ENCODE data around the gene NR5A2.

Gene NR5A2

DNA sequence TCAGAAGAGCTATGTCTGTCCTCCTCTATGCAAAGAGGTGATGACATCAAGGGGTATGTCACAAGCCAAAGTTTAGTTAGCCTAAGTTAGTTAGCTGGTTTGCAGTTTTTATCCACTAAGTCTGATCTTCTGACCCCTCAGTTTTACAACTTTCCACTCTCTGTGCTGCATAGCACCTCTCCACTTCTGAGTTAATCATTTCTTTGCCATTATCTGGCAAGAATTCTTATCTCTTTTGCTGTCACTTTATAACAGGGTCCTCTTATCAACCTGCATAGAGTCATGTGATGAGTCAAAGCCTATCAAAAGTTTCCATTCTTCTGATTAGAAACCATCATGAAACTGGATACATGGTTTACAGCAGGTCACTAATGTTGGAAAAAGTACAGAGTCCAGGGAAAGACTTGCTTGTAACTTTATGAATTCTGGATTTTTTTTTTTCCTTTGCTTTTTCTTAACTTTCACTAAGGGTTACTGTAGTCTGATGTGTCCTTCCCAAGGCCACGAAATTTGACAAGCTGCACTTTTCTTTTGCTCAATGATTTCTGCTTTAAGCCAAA is at the start of gene NR5A2:
Gene NR5A2 (plus strand): TSS at position 447 of the 560 bp plus-strand sequence. CDS start 138 bp downstream, outside the sequence.
- no peak for DNase-seq

DNA sequence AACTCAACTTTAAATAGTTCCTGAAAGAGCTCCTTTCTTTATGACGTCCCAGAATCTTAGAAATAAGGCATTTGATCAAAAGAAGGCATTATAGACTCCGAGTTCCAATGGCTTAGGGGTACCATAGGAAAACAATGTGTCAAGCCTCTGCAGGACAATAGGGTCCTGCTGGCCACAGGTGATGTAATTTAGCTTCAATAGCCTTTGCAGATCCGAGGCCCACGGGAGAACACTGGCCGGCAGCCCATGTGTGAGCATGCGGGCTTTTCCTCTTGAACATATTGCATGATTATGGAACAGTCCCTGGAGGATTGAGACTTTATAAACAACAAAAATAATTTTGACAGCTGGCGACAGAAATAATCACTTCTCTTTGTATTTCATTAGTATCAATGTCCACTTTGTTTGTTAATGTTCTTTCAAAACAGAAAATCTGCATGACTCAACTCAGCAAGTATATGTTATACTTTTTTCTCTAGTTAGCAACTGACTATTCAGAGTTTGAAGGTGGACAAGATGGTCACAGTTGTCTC is 49.0 kb upstream of the NR5A2 start:
- no peak for DNase-seq

DNA sequence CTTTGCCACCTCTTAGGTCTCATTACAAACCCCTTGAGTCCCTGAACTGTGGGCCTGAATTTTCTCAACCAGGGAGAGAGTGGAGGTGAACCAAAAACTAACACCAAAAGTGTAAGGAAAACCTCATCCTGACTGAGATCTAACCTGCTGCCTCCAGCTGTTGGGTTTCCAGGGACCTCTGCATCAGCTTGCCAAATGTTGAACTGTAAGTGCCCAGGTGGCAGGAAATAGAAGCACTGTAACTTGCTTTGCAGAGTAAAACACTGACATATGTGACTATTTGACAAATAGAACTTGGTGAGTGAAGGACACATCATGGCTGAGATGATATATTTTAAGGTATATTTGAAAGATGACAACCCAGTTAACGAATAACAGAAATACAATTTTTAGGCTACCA is 48.4 kb upstream of the NR5A2 start:
- no peak for DNase-seq

DNA sequence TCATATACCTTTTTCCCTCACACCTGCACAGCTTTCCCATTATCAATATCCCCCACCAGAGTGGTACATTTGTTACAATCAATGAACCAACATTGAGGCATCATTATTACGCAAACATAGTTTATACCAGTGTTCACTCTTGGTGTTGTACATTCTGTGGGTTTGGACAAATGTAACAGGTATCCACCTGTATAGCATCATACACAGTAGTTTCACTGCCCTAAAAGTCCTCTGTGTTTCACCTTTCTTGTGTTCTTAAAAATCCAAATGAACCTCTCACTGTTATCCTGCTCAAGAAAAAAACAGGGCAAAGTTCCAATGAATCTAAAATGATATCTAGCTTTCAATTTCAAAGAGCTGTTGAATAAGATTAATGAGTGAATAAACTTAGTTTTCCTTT is 45.9 kb upstream of the NR5A2 start:
- no peak for DNase-seq

DNA sequence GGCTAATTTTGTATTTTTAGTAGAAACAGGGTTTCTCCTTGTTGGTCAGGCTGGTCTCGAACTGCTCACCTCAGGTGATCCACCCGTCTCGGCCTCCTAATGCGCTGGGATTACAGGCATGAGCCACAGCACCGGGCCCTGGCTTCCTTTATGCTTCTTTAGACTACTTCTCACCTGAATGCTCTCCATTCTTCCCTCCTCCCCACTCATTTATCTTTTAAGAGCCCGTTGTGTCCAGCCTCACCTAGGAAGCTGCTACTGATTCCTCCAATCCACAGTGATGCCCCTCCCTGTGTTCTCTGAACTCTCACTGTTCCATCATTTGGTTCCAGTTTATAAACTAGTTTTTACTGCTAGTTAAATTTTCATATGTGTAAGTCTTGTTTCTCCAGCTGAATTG is 44.9 kb upstream of the NR5A2 start:
- DNase-seq = no peak

DNA sequence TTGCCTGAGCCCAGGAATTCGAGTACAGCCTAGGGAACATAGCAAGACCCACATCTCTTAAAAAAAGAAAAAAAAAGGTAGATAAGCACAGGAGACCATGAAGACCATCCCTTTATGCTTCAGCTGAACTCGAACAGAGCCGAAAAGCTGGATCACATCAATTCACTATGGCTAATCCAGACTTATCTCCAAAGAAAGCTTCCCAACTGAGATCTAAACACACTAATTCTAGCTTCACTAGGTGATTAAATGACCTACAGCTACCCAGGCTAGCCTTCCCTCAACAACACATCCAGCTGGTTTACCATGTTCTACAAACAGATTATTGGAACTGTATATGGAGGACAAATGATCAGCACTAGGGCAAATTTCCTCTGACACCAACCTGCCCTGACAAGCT is 44.0 kb upstream of the NR5A2 start:
- DNase-seq = no peak

DNA sequence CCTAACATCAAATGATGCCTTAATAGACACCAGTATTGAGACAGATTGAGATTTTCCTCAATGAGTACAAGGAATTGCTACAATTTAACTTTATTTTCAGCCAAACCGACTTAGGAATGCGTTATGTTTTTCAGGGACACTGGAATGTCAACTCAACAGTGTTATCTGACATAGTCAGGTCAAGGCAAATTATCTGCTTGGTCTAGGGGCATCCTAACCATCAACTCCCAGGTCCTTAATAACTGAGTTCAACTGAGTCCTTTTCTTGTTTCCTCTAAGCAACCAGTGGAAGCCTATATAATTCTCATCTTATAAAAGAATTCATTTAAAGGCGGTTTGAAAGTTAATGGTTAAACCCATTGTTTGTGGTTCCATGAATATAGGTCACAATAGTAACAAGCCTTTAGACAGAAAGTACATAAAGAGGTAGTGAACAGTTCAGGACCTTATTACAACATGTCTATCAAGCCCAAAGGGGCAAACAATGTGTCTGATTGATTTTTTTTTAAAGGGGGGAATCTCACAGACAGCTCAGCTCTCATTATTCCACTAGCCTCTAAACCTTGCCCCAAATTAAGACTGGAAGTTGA is 32.3 kb upstream of the NR5A2 start:
- DNase-seq = no peak

DNA sequence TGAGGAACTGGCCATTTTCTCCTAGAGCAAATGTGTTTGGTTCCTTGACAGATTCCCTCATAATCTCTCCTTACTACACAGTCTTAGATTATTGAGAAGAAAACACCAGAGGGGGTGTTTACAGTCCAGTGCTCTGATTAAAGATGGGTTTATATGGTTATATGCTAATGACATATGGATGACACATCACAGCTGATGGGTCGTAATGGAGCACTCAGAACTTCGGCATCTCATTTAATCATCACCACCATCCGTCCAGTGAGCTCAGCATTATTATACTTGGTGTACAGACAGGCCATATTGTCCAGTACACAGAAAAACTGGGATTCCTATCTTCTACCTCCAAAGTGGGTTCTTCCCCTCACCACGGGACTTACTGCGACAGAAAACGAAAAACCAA is 22.3 kb upstream of the NR5A2 start:
- no peak for DNase-seq

DNA sequence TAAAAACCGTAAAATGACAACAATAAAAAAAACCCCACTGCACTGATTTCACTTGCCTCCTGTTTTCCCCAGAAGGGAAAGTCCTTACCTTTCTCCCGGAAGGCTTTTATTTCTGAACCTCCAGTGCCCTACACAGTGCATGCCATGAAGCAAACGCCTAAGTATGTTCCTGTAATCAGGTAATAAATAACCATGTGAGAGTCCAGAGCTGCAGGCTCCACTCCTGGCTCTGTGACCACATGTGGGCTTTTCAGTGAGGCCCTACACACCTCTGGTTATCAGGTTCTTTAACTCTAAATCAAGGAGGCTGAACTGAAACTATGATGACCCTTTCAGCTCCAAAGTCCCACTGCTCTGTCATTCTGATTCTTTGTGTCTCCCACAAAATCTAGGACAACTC is 20.8 kb upstream of the NR5A2 start:
- DNase-seq = no peak

DNA sequence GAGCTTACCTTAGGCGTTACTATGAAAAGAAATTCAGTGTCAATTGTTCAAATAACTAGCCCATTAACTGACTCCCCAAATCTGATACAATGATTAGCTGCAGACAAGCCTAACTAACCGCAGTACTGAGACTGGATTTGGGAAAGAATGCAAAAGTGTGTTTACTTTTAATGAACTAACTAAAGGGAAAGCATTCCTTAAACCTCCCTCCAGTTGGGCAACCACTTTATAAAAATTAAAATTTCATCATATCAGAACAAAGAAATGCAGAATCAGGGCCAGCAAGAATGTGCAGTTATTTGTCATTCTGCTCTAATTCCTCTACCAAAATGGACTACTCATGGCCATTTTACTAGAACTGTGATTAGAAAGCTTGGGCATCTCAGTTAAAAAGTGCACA is 11.7 kb upstream of the NR5A2 start:
- DNase-seq = no peak

DNA sequence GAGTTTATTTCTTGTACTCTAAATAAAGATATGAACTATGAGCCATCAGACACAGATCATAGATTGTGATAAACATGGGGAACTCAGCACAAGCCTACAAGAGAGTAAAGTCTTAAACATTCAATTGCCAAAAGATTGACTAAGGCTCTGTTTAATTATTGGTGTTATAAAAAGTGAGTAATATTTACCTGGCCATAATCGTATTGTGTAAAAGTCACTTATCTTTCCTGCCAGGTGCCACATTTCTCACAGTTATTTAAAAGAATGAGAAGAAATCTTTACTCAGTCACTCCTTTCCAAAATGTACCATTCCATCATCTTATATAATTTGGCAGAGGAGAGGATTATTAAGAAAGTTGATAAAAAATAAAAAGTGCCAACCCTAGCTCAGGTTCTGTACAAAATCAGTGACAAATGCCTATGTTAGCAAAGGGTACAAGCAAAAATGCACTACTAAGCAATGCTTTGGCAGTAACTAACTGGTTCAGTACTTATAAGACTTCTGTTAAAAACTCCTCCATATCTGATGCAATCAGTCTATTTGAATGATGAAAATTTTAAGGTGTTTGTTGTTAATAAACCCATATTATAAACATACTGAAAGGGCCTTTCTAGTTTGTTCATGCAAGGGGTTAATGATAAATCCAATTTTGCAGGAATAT is 5.8 kb upstream of the NR5A2 start:
- no peak for DNase-seq

DNA sequence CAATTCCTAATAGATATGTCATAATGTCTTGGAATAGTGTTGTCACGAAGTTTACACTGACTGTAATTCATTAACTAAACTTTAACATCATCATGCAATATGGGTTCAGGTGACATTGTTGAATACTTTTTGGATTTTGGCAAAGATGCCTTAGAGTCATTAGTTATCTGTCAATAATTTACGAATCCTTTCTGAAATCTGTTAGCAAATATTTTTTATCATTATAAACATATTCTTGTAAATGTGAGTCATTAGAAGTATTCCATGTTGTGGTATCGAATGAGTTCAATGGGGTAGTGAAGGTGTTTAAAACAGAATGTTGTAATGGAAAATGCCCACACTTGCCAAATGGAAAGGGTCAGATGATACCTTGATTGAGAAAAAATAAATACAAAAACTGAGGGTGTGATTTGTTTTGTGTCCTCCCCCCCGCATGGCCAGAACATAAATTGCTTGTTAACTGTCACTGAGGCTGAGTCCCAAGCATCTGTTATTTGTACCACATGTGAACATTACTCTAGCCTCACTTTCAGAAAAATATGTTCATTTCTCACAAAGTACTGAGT is 5.2 kb upstream of the NR5A2 start:
- DNase-seq = no peak

DNA sequence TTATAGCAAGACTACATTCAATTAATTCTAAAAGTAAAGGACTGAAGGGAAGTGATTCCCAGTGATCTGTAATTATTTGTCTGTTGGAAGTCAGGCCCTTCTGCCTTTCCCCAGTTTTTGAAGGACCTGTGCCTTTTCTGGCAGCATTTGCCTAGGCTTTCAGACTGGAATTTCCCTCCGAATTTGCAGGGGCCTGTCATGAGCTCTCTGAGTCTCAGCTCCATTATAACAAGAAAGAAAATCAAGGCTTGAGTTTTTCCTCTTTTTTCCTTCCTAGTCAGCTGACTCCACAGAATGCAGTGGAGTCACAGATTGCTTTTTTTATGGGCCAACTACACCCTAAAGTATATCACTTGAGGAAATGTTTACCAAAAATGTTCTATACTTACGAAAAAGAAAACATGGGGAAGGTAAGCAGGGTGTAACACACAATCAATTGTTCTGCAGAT is 1.1 kb downstream of the NR5A2 start:
- no peak for DNase-seq

DNA sequence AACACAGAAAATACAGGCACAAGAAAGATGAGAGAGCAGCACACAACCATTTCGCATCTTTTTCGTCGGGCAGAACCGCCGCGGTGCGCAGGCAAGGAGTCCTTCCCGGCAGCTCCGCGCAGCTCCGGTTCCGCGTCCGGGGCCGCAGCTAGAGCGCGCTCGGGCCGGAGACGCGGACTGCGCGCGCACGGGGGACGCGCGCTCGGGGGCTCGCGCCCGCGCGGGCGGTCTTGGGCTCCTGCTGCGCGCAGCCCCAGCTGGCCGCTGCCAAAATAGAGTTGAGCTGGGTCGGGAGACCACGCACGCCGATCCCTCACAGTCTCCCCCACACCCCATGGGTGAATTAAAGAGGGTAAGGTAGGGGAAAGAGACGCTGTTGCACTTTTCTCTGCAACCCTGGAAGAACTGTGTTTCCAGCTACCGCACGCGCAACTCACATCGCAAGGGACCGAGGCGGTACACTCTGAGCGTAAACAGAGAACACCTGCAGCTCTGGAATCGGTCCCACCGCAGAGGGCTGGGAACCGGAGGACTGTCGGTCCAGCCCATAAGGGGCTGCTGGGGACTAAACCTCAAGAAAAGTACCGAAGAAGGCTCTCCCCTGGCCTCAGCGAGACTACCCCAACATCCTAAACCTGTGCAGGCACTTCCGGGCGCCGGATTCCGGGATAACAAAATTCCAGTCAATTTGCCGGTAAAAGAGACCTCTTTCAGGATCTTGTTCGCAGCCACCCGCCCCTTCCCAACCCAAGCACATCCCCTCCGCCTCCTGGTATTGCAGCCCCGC is 1.7 kb downstream of the NR5A2 start:
- no peak for DNase-seq

DNA sequence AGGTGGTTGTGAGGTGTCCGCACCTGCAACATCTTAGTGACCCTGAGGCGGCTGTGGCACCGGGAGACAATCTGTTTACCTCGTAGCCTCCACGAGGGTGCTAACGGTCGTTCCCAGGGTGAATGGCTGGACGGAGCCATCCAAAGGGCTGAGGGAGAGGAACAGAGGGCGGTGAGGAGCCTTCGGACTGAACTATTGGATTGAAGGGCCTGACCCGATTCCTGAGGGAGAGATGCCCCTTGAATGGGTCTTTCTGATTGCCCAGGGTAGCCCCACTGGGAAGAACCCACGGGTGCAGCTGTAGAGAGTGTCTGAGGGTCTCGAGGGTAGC is 2.3 kb downstream of the NR5A2 start:
- no peak for DNase-seq

DNA sequence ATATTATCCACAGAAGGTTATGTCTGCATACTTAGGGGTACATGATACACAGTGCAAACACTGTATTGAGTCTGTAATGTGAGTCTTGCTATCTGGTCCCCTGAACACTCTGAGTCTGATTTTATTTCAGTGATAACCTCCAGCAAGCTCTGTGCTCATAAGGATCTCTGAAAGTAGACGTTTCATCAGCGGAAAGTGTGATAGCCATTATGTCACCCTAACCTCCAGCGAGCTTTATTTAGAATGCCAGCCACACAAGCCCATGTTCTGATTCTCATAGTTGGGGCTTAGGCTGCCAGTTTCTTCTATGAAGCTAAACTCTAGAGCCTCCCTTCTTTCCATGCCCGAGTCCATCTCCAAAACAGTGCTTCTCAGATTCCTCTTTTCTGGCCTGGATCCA is 3.3 kb downstream of the NR5A2 start:
- no peak for DNase-seq

DNA sequence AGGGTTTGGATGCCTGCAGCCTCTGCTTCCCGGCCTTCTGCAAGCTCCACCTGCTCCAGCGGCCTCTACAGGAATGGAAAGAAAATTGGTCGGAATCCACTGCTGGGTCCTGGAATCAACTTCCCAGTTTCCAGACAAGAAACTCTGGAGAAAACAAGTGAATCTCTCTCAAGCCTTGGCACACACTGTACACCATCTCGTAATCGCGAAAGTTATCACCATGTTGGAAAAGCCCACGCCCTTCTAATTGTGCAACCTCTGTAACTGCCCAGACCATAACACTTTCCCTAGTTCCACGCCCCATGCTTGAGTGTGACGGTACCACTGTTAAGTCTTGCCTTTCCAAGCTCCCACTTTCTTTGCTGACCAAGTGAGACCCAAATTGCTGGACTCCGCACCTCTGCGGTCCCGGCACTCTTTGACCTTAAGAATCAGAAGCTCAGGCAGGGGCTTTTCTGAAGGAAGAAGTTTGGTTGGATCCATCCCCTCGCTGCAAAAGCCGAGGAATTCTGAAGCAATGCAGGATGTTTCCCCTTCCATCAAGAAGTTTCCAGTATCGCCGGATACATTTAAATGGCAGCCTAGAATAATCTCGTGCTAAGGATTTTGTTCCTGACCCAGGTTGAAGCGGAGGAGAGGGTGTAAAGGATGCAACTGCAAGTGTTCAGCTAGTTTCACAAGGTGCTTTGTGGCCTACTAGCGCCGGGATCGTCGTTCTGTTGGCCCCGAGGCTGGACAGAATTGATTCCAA is 6.2 kb downstream of the NR5A2 start:
- no peak for DNase-seq

DNA sequence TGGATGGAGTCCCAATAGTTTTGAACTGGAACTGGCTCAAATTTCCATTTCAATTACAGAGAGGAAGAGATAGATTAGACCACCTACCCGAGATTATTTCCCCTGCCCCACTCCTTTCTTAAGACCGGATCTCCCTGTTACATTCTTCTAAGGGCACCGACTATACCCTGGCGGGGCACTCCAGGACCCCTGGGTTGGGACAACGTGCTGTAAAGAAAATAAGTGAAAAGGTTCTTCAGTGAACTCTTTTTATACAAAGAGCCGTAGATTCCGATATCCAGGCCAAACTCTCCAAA is 6.7 kb downstream of the NR5A2 start:
- no peak for DNase-seq

DNA sequence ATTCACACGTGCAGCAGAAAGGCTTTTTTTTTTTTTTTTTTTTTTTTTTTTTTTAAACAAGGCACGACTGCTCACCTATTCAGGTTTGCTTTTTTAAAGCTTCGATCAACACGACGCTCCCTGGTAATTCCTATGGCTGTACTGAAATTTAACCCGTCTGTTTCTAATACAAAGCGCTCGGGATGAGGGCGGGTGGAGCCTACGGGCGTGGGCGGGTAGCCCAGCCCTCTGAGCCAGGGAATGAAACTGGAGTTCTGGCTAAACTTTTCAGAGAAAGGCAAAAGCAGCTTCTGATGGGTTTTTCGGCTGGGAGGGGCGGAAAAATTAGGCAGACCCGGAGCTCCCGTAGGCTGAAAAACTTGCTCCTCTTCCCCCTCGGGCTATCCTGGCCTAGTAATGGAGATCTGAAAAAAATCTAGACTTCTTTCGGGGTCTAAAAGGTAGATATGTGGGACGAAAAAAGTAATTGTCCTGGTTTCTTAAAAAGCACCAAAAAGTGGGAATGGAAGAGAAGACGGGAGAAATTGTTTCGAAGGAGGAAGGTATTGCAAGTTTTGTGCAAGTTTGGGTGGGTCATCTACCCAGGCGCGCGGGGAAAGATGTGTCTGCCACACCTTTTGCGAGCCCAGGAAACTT is 7.4 kb downstream of the NR5A2 start:
- DNase-seq = no peak

DNA sequence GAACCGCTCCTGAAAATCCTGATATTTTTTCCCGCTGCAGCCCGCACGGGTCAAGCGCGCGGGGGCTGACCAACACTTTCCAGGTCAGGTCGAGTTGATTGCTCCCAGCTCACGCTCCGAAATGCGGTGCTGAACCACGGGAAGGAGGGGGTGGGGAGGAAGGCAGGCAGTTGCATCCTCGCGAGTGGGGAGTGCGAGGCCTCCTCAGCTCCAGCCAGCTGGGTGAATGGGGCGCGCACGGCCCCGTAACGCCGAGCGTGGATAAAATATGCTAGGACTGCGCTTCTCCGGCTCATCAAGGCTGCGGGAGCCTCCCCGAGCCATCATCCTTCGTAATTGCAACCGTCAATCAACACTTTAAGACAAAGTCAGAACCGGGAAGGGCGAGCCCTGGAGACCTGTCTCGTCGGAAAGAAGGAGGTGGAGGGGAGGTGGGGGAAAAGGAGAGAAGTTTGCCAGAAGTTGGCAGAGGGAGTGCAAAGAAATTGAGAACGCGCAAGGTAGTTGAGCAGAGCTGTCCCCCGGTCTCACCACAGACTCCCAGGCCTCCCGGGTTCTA is 8.0 kb downstream of the NR5A2 start:
- no peak for DNase-seq

DNA sequence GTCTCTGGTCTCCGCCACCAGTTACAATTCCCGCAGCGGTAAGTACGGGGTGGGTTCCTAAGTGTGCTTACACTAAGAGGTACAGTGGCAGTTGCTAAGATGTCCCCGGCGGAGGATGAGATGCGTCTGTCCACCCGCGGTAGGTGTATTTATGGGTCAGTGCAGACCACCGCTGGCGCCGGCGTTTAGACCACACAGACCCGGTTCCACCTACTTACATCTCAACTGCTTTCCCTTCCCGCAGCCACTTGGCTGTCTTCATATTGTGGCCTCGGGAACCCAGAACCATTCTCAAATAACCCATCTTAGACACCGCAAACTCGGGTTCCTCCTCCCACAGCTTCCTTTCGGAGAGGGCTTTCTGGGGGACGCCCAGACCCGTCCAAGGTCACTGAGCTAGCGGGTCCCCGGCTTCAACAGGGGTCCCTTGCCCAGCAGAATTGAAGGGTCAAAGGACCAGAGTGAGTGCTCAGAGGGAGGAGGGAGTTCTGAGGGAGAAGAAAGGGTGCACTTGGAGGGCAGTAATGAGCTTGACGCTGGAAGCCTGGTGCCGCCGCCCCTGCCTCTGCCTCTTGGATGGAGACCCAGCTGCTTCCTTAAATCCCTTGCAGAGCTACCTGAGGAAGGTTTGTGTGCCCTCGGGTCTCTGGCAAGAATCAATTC is 8.6 kb downstream of the NR5A2 start:
- no peak for DNase-seq
